ENCODE results near the gene TUBB3.
A peak's percentile ranks its signal among the peaks of the same experiment; 100 is the strongest.
"Not testable (repeated sequence)": the region's sequence is repeated elsewhere in the genome, so short reads cannot be mapped to it uniquely, and the experiment has no call there.

Gene TUBB3

DNA sequence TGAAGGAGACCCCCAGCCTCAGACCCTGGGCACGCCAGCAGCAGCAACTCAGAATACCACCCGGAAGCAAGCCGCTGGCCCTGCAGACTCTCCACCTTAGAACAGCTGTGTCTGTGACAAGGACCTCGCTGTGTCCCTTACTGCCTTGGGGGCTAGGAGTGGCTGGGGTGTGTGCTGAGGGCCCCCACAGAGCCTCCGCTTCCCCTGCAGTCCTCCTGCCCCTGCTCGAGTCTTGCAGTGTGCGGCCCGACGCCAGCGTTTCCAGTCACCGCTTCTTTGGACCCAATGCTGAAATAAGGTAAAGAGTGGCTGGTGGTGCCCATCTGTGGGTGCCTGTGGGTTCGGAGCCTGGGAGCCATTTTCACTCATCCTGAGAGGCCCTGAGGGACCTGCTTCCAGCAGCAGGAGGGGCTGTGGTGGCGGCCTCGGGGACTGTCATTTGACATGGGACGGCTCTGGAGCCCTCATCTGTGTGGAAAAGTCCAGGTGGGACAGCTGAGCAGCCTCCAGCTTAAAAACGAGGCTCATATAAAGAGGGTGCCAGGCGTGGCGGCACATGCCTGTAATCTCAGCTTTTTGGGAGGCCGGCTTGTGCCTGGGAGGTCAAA is 19.1 kb upstream of the TUBB3 start:
- DNase-seq = no peak

DNA sequence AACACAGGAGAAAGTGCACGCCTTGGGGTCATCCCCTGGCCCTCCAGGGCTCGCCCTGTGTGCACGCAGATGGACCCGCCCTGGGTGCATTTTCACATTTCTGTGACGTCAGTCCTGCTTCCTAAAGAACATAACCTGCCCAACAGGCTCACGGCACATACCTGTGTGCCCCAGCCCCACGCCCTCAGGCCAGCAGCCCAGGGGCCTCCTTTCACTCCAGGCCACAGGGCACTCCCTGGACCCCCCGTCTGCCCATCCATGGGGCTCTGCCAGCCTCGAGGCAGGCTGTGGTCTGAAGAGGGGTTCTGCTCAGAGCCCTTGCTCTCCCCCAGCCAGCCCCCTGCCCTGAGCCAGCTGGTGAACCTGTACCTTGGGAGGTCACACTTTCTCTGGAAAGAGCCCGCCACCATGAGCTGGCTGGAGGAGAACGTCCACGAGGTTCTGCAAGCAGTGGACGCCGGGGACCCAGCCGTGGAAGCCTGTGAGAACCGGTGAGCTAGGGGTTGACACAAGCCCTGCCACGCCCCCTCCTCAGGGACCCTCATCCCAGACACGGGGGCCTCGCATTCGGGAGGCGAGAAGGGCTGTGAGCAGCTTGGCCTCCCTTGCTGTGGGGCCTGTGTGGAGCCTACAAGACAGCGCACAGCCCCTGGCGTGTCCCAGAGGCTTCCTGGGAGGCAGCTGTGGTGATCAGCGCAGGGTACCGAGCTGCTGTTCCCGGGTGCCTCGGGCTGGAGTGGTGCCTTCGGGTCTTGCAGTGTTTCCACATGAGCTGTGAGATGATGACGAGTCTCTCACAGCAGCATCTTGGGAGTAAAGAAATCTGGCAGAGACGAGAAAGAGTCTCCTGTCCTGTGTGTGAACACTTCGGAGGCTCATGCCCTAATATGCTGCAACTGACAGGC is 18.3 kb upstream of the TUBB3 start:
- no peak for DNase-seq

GRCh38 chr16:89905511-89906139 is 17.5 kb upstream of the TUBB3 start:
- no peak for DNase-seq

GRCh38 chr16:89906140-89907025 is 16.8 kb upstream of the TUBB3 start:
- no peak for DNase-seq

- DNase-seq = no peak
These were observed 15.9 kb upstream of the TUBB3 start for GRCh38 chr16:89907055-89907814.

DNA sequence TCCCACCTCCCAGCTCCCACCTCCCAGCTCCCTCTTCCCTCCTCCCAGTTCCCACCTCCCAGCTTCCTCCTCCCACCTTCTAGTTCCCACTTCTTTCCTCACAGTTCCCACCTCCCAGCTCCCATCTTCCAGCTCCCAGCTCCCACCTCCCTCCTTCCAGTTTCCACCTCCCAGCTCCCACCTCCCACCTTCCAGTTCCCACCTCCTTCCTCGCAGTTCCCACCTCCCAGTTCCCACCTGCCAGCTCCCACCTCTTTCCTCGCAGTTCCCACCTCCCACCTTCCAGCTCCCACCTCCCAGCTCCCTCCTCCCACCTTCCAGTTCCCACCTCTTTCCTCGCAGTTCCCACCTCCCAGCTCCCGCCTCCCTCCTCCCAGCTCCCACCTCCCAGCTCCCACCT is 14.9 kb upstream of the TUBB3 start:
- no peak for DNase-seq

DNA sequence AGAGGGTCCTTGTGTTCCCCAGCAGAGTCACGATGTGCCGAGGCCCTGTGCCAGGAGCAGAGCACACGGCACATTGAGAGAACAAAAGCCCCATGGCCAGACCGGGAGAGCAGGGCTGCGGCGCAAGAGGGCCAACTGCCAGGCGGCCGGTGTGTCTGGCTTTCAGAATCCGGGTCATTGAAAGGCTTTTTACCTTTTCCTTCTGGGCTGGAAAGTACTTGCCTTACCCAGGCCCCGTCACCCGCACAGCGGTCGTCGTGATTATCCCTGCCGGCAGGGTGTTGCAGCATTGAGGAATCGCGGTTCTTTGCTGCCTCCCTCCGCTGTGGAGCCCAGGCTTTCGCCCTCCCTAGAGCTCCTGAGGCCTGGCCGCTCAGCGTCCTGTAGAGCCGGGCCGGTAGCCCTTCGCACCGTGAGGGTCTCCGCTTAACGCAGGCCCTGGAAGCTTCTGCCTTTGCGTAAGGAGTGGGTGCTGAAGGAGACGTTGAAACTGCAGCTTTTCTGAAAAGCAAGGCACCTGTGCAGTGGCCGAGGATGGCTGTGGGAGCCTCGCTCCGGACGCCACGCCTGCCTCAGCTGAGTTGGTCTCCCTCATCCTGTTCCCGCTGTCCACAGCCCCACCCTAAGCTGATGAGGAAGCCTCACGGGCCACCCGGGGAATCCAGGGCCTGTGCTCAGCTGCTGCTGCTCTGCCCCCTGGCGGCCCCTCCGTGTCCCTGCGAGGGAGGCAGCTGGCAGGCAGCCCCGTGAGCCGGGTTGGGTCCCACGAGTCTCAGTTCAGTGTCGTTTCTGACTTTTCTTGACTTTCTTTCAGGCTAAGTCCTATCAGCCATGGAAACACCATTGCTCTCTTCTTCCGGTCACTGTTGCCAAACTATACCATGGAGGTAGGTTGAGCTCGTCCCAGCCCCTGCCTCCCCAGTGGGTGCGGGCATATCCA is 13.1 kb upstream of the TUBB3 start:
- no peak for DNase-seq

GRCh38 chr16:89910717-89911354 is 12.3 kb upstream of the TUBB3 start:
- no peak for DNase-seq

DNA sequence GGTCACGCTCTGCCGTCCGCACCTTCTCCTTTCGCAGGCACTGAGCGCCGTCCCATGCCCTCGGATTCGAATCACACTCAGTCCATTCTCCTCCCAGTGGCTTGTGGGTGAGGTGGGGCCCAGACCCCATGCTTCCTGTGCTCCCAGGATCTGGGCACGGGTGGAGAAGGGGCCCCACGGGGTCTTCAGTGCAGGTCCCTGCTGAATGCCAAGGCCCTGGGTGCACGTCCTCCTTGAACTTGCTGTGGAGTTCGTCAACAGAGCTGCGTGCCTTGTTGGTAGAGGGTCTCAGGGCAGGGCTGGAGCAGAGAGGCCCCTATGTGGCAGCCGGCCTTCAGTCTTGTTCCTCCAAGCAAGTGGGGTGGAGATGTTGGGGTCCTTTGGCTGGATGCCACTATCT is 11.8 kb upstream of the TUBB3 start:
- no peak for DNase-seq

- no peak for DNase-seq
These were observed 11.0 kb upstream of the TUBB3 start for GRCh38 chr16:89912143-89912542.

DNA sequence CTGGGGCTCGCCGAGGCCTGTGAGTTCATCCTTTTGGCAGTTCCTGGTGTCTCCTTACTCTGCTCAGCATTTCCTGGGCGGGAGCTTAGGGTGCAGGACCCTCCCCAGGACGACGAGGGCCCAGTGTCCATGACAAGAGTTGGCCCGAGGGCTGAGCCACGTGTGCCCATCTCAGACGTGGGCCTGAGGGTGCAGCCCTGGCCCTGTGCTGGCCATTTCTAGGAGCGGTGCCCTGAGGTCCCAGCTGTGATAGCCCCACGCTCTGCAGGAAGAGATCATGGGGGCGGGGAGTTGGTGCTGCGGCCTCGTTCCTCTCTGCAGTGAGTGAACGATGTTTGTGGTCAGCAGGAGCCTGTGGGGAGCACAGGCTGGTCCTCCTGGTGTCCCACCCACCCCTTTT is 10.5 kb upstream of the TUBB3 start:
- DNase-seq = no peak

- DNase-seq = no peak
These were observed 9.4 kb upstream of the TUBB3 start for GRCh38 chr16:89913408-89914387.

DNA sequence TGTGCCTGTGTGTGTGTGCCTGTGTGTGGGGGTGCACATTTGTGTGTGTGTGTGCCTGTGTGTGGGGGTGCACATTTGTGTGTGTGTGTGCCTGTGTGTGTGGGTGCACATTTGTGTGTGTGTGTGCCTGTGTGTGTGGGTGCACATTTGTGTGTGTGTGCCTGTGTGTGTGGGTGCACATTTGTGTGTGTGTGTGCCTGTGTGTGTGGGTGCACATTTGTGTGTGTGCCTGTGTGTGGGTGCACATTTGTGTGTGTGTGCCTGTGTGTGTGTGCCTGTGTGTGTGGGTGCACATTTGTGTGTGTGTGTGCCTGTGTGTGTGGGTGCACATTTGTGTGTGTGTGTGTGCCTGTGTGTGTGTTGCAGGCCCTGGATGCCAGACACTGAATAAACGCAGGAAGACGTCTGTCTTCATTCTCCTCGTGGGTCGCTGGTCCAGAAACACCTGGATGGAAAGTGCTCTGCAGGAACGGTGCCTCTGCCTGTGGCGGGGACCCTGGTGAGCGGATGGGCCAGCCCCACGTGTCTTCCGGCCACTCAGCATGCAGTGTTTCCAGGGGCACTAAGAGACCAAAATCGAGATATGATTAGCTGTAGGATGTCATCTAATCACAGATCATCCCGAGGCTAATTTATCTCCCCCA is 8.4 kb upstream of the TUBB3 start:
- not testable (repeated sequence) for DNase-seq

DNA sequence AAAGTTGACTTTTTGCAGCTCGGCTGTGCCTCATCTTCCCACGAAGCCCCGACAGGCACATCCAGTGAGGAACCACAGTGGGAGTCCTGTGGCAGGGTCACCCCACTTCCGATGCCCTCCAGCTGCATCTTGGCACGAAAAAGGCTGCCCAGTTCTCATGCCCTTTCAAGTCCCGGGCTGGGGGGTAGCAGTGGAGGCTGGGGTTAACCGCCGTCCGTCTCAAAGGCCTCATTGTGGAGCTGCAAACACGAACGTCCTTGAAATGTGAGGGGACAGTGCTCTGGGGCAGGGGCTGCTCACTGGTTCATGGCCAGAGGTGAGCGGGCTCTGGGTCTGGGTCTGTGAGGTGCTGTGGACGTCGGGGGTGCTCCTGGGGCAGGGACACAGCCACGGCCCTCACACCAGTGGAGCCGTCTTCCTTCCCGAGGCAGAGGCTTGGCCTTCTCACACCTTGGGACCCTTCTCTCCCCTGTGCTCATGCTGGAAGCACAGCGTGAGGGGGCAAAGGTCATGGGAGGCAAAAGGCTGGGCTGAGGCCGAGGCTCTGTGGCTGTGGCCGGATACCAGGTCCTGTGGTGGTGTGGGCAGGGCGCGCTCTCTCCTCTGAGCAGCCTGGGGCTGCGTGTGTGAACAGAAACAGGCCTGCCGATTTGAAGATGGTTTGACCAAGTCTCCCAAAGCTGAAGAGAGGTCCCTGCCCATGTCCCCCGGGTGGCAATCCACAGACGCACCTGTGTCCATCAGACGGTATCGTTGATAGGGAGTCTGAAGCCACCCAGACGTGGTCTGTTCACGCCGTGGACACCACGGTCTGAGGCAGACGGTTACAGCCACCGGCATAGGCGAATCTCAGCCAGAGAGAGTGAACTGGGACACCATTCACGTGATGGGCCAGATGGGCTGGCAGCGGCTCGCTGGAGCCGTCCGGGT is 7.6 kb upstream of the TUBB3 start:
- DNase-seq = no peak

DNA sequence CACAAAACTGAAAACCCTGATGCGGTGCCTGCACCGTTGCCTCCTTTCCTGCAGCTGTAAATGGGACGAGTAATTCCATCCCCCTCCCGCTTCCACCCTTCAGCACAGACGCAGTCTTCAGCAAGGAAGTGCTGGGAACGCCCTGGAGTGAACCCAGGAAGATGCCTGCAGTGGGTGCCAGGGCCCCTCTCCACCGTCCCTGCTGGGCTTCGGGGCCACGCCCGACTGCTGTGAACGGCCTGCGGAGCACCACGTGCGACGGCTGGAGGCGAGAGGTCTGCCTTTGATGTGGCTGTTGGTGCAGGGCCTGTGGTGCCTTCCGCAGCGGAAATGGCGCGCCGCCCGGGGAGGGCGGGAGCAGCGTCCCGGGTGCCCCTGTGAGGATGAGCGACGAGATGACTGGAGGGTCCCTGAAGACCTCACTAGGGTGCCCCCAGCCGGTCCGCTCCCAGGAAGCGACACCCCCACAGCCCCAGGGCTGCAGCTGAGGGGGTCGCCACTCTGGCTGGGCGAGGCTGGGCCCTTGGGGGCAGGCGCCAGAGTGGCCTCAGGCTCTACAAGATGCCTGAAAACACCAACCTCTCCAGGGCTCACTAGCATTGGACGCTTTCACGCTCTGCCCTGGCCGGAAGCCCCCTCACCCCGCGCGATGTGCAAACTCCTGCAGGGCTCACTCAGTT is 5.2 kb upstream of the TUBB3 start:
- peak; percentile 39 for DNase-seq

DNA sequence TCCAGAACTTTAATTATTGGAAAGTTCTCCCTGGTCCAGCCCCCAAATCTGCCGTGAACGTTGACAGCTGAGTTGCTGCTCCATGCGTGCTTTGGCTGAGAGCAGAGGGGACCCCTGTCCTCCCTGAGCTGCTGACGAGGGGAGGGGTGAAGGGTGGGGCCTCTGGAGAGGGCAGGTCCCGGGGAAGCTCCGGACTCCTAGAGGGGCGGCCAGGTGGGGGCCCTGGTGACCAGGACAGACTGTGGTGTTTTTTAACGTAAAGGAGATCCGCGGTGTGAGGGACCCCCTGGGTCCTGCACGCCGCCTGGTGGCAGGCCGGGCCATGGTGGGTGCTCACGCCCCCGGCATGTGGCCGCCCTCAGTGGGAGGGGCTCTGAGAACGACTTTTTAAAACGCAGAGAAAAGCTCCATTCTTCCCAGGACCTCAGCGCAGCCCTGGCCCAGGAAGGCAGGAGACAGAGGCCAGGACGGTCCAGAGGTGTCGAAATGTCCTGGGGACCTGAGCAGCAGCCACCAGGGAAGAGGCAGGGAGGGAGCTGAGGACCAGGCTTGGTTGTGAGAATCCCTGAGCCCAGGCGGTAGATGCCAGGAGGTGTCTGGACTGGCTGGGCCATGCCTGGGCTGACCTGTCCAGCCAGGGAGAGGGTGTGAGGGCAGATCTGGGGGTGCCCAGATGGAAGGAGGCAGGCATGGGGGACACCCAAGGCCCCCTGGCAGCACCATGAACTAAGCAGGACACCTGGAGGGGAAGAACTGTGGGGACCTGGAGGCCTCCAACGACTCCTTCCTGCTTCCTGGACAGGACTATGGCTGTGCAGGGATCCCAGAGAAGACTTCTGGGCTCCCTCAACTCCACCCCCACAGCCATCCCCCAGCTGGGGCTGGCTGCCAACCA is 4.4 kb upstream of the TUBB3 start, which contains the start of gene MC1R:
Gene MC1R, plus strand, starts transcription at position 410 of the 895 bp plus-strand sequence. Its CDS starts 397 bp downstream, at position 807.
- DNase-seq = no peak
